ENCODE data around the gene TBX18. TPM values are rescaled to one million over a fixed set of nuclear protein-coding genes. Genes with fewer than 3 reads are reported as not detected.
A peak's percentile ranks its signal among the peaks of the same experiment; 100 is the strongest.

The TBX18 gene
- total and polyA plus RNA-seq, 2 of the 4 experiments (the other 2 are of a cell fraction) = 0.86 to 1.3 TPM

DNA sequence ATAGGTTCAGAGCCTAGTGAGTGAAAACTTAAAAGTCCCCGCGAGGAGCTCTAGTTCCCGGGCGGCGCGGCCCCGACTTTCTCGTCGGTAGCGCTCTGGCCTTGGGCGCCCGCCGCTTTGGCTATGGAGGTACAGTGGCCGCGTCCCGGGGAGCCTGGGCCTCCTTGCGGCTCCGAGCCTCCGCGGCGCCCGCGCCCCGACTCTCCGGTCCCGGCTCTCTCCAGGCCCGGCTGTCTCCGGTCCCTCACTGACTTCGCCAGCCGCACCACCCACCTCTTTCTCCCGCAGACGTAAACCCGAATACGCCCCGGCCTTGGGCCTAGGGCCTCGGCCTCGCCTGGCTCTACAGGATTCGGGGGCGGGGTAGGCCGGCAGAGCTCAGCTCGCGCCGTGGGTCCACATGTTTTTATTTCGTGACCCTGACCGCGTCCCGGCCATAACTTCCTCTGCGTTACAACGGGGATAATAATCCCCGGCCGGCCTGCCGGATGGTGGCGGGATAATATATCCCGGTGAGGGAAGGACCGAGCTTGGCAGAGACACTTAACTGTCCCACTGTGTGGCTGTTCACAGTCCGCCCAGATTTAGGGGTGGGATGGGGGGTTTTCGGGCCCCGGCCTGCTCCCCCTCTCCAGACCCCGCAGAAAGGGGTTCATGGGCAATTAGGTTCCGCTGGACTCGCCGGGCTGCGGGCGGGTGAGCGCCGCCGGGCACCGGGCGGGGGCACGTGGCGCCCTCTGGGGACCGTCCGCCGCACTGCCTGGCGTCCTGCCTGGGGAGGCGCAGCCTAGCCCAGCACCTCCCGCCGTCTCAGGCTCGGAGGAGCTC is 10.0 kb upstream of the TBX18 start (continued):
- TF ChIP-seq FOS (IDR thresholded peaks at IDR 0.05; ENCODE audit: low read depth, low read length) = no peak

DNA sequence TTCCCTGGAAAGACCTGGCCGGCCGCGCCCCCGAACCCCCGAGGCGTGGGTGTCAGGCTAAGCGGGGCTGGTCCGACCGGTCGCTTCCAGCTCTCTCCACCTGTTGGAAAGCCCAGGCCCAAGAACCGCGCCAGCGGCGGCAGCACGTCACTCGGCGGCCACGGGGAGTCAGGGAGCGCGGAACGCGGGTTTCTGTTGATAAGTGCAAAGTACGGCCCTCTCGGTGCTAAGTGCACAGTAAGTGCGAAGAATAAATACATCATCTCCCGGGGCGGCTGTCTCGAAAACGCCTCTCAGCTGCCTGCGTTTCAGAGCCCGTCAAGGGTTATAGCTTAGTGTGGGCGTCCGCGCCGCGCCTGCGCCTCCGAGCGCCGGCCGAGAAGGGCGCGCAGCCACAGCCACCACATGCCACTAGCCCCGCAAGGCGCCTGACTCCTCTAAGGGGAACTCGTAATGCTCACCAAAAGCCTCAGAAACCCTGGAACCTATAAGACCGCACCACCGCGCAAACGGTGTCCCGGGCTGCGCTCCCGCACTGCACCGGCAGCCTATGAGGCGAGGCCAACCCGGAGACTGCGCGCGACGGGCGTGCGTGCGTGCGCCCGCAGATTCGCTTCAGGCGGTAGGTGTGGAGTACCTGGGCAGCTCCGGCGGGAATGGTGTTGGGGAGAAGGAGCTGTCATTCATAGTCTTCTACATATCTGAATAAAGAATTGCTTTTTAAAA is 9.2 kb upstream of the TBX18 start:
- no peak overlapping the region for H3K9ac ChIP-seq (ENCODE audit: low read depth, low read length)
- no peak for DNase-seq
- ChIA-PET CTCF (no interaction called here), POLR2A (ENCODE audit: unreplicated experiment) (interaction anchor here (0.5 kb wide), 1 partner anchor 88 kb away, joined by 3 read pairs; no protein-coding TSS in a partner anchor)
- WGBS, 2 experiments (ENCODE audit: extremely low coverage in 2 of 2, insufficient read length in 1 of 2) = 5% methylated on average over 12 of the region's 69 CpGs; no CpG with 5 or more reads in 1 of the 2 experiments
- no peaks in the 10 kb centered on the region for H3K4me1 ChIP-seq (ENCODE audit: control insufficient read depth, insufficient read depth, low read length)
- H3K27ac ChIP-seq (ENCODE audit: insufficient read depth, low read length) = no peak overlapping the region
- no peak overlapping the region for H3K18ac ChIP-seq (ENCODE audit: low read depth, low read length)
- no peak overlapping the region for H4K8ac ChIP-seq (ENCODE audit: low read depth in 2 of 2, low read length in 2 of 2)
- ATAC-seq (ENCODE audit: low read depth) = peak; percentile 54
- H3K9me3 ChIP-seq (ENCODE audit: control insufficient read depth, insufficient read depth, low read length) = peaks cover 3% of the 10 kb centered on the region
- peak overlapping the region; percentile 45 for H3K4me2 ChIP-seq (ENCODE audit: low read depth, low read length)
- no peaks in the 10 kb centered on the region for H3K36me3 ChIP-seq (ENCODE audit: control insufficient read depth, insufficient read depth, low read length)
- H2BK5ac ChIP-seq (ENCODE audit: low read depth, low read length, poor library complexity, severe bottlenecking) = no peak overlapping the region
- in situ Hi-C loops (cut with MboI; ENCODE audit: low sequenced_read_pairs) (no loop called here), intact Hi-C loops (cut with micrococcal nuclease) (loop anchor here (1.0 kb wide), 1 partner anchor 345 kb away; no protein-coding TSS in a partner anchor), dilution Hi-C loops (cut with HindIII; ENCODE audit: low sequenced_read_pairs, unreplicated experiment) (no loop called here)
- no peak overlapping the region for H3K23ac ChIP-seq (ENCODE audit: low read depth, low read length)
- H2AK5ac ChIP-seq (ENCODE audit: low read depth, low read length) = no peak overlapping the region
- no peaks in the 10 kb centered on the region for H3K79me1 ChIP-seq (ENCODE audit: low read depth in 1 of 2, low read length in 2 of 2)
- BruUV-seq (replicated peaks) = no TSS peak
- H4K5ac ChIP-seq (ENCODE audit: low read depth, low read length) = no peak overlapping the region
- H2AFZ ChIP-seq (replicated peaks; ENCODE audit: low read length, poor library complexity) = peak overlapping the region; percentile 64
- no peak overlapping the region for H3K56ac ChIP-seq (ENCODE audit: extremely low read depth, insufficient read depth, low read length)
- H4K20me1 ChIP-seq (ENCODE audit: insufficient read depth, low read length) = no peaks in the 10 kb centered on the region
- no peak overlapping the region for H2BK120ac ChIP-seq (ENCODE audit: low read depth, low read length)
- no peak overlapping the region for H3K4ac ChIP-seq (ENCODE audit: low read depth, low read length)
- H3K27me3 ChIP-seq (ENCODE audit: control insufficient read depth, insufficient read depth, low read length) = peaks cover 63% of the 10 kb centered on the region
- no peak overlapping the region for H4K91ac ChIP-seq (ENCODE audit: insufficient read depth, low read depth, low read length)
- no peak overlapping the region for H3K14ac ChIP-seq (replicated peaks; ENCODE audit: low read depth, low read length)
- H3K9me1 ChIP-seq (ENCODE audit: insufficient read depth, low read length) = no peaks in the 10 kb centered on the region
- H2AK9ac ChIP-seq (replicated peaks; ENCODE audit: low read depth, low read length, poor library complexity) = no peak overlapping the region
- no peak overlapping the region for H2BK20ac ChIP-seq (ENCODE audit: low read depth, low read length)
- H3K4me3 ChIP-seq (ENCODE audit: insufficient read depth, low read depth, low read length) = no peak overlapping the region
- no peak overlapping the region for H2BK15ac ChIP-seq (ENCODE audit: low read depth, low read length)
- TF ChIP-seq RCOR1 (IDR thresholded peaks at IDR 0.05; ENCODE audit: insufficient replicate concordance, low read length) (no peak), POLR2A (IDR thresholded peaks at IDR 0.05; ENCODE audit: low read depth, low read length) (no peak), SMC3 (IDR thresholded peaks at IDR 0.05; ENCODE audit: low read depth, low read length) (no peak), RAD21 (IDR thresholded peaks at IDR 0.05; ENCODE audit: low read length) (no peak), CTCF (conservative IDR thresholded peaks at IDR 0.05; ENCODE audit: low read depth, low read length) (no peak), NFE2L2 (IDR thresholded peaks at IDR 0.05; ENCODE audit: low read depth, low read length) (no peak), MAZ (IDR thresholded peaks at IDR 0.05; ENCODE audit: borderline replicate concordance, low read depth, low read length) (no peak), ELK1 (IDR thresholded peaks at IDR 0.05; ENCODE audit: borderline replicate concordance, low read depth, low read length) (no peak), MXI1 (IDR thresholded peaks at IDR 0.05; ENCODE audit: borderline replicate concordance, low read depth, low read length) (no peak), RFX5 (IDR thresholded peaks at IDR 0.05; ENCODE audit: low read depth, low read length) (no peak), FOS (IDR thresholded peaks at IDR 0.05; ENCODE audit: low read depth, low read length) (no peak), CHD1 (IDR thresholded peaks at IDR 0.05; ENCODE audit: low read depth, low read length) (no peak)
